GM21529 (cell line): ENCODE results near the gene OAS2.
"Not testable (repeated sequence)": the region's sequence is repeated elsewhere in the genome, so short reads cannot be mapped to it uniquely, and the experiment has no call there.

Experiments
- ATAC-seq: cut with Tn5 transposase; IDR thresholded peaks from one replicate; pipeline ENCODE4 v1.9.1; 2021; ENCODE audit not compliant: unreplicated experiment

The OAS2 gene

GRCh38 chr12:112979041-112979680 lies 842 bp downstream of the OAS2 start:
- ATAC-seq = peak; percentile 42

DNA sequence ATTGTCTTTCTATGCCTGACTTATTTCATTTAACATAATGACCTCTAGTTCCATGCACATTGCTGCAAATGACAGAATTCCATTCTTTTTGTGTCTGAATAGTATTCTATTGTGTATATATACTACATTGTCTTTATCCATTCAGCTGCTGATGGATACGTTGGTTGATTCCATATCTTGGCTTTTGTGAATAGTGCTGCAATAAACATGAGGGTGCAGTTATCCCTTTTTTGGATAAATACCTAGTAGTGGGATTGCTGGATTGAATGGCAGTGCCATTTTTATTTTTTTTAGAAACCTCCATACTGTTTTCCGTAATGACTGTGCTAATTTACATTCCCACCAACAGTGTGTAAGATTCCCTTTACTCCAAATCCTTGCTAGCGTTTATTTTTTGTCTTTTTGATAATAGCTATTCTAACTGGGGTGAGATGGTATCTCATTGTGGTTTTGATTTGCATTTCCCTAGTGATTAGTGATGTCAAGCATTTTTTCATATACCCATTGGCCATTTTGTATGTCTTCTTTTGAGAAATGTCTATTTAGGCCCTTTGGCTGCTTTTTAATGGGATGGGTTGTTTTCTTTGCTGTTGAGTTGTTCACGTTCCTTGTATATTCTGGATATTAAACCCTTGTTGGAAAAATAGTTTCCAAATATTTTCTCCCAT lies 2.3 kb downstream of the OAS2 start:
- no peak for ATAC-seq

GRCh38 chr12:112985642-112986290 lies 7.4 kb downstream of the OAS2 start:
- no peak for ATAC-seq

DNA sequence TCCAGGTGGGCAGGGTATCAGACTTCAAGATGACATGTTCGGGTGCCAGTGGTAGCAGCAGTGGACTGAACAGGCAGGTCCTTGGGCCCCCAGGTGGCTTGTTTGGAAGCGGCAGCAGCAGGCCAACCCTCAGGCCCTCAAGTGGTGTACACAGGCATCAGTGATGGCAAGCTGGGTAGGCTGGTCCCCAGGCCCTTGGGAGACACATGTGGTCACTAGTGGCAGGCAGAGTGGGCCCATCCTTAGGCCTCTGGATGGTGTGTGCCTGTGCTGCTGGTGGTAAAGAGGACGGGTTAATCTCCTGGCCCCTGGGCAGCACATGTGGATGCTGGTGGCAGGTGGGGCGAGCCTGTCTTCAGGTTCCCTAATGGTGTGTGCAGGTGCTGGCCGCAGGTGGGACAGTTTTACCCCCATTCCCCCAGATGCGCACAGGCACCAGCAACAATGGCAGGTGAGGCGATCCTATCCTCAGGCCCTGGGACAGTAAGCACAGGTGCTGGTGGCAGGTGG lies 8.0 kb downstream of the OAS2 start:
- no peak for ATAC-seq

DNA sequence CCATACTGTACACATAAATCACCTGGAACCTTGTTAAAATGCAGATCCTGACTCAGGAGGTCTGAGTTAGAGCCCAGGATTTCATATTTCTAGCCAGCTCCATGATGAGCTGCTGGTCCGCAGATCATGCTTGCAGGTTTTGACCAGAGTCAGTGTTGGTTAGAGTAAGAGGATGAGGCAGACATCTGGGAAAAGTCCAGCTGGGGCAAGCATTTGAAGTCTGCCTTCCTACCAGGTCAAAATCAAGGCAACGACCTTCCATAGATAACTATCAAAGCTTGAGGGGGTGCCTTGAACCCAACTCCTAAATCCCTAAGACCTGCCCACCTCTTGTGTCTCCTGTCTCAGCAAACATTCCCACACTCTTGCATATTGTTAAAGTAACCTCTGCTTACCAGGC lies 9.2 kb downstream of the OAS2 start:
- ATAC-seq = no peak

- ATAC-seq = no peak
Measured at GRCh38 chr12:112988224-112988623, 9.9 kb downstream of the OAS2 start.

- not testable (repeated sequence) for ATAC-seq
Measured at GRCh38 chr12:112988823-112989385, 10.6 kb downstream of the OAS2 start.

DNA sequence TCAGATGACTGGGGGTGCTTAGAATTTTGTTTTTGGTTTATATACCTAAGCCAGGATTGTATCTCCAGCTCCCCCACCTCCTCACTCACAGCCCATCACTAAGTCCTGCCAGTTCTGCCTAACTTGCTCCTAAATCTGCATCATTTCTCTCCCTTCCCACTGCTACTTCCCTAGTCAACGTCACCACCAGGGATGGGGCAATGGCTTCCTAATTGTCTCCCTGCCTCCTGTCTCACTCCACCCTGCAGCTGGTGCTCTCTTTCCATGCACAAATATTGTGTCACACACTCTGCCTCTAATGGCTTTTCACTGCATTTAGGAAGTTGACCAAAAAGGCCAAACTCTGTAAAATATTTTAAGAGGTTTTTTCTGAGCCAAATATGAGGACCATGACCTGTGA lies 11.5 kb downstream of the OAS2 start:
- no peak for ATAC-seq

DNA sequence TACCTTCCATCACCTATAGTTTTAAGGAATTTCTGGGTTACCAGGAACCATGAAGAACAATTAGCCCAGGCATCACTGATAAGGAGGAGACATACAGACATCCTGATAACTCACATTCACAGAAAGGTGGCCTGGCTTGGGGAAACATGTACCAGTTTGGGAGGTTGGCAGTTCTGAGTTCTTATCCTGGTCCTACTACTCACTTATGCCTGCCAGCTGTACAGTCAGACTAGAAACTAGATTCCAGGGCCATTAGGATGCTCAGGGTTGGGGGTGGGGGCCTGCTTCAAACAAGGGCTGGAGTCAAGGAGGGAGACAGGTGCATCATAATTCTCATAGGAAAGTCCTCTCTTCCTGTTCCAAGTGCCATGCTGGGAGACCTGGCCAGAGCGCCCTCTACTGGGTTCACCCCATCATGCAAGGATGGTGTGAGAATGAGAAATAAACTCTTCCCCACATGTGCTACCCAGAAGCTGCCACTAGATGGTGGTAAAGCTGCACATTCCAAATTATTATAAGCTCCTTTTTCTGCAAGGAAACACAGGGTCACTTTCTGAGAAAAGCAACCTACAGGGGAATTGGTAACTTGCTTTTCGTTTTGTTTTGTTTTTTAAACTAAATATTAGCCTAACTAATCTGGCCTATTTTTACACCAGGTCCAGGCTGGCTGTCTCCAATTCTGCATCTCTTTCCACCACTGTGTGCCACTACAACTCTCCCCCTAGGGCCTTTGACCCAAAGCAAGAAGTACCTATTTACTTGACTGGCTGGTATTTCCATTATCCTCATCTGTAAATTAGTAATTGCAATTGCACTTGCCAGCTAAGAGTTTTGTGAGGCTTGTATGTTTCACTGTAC lies 14.5 kb downstream of the OAS2 start:
- ATAC-seq = no peak

DNA sequence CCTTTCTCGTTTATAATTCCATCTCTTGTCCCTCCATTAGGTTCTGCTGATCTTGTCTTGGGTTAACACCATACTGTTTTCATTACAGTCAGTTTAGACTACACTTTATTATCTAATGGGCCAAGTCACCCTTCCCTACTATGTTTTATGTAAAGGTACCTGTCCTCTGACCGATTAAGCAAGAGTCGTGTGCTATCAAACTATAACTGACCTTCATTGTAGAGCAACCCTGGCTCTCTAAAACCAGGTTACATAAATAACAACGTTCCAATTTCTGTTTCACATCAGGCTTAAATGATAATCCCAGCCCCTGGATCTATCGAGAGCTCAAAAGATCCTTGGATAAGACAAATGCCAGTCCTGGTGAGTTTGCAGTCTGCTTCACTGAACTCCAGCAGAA lies 16.7 kb downstream of the OAS2 start:
- no peak for ATAC-seq

DNA sequence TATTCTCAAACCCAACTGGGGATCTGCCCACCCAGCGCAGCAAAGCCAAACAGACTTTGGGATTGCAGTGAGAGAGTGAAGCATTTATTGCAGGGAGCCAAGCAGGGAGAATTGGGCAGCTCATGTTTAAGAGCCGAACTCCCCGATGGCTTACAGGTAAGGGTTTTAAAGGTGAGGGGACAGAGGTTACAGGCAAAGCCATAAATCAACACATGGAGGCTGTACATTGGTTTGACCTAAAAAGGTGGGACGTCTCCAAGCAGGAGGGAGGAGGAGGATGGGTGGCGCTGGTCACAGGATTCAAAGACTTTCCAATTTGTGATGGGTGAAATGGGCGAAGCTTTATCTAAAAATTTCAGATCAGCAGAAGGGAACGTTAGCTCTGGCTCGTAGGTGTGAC lies 18.2 kb downstream of the OAS2 start:
- no peak for ATAC-seq

GRCh38 chr12:112997506-112997905 lies 19.2 kb downstream of the OAS2 start:
- ATAC-seq = no peak

DNA sequence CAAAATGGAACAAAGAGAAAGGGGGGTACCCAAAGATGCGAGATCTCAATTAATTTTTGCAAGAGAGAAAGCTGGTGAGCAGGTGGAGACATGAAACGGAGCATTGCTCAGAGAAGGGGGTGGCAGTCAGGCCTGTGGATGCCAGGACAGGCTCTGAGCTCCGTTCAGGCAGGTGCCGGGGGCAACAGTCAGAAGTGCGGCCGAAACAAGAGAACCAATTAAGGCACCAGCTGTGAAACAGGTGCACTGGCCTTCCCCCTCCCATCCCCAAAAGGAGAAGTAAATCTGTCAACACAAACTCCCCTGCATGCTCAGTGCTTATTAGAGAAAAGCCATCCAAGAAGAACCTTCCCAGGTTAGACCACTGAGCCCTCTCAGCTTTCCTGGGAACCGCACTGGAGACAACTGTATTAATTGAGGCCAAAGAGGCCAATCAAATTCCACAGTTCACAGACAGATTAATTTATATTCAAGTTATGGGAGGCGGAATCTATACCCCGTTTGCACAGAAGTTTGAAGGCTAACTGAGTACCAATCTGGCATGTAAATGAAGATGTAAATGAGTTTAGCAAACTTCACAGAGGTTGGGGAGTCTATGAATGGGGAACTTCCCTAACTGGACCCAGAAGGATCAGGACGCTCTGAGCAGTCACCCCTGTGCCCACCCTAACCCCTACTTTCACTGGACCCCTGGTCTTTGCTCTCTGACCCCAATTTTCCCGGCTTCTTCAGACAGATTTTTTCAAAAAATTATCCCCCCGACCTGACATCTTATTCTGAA lies 20.9 kb downstream of the OAS2 start:
- ATAC-seq = peak; percentile 92

- ATAC-seq = no peak
Measured at GRCh38 chr12:113000433-113000832, 22.1 kb downstream of the OAS2 start.

GRCh38 chr12:113002155-113002554 lies 23.8 kb downstream of the OAS2 start:
- ATAC-seq = no peak

DNA sequence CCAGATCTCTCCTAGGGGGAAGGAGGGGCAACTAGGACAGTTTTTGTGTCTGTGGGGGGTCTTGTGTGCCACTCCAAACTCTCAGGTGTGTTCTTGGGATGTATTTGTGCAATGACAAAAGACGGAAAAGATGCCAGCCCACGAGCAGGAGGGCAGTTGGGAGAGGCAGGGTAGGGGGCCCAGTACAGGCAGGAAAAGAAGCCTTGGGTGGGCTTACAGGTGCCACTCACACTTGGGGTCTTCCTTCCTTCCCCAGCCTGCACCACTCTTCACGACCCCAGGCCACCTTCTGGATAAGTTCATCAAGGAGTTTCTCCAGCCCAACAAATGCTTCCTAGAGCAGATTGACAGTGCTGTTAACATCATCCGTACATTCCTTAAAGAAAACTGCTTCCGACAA lies 24.4 kb downstream of the OAS2 start:
- no peak for ATAC-seq

DNA sequence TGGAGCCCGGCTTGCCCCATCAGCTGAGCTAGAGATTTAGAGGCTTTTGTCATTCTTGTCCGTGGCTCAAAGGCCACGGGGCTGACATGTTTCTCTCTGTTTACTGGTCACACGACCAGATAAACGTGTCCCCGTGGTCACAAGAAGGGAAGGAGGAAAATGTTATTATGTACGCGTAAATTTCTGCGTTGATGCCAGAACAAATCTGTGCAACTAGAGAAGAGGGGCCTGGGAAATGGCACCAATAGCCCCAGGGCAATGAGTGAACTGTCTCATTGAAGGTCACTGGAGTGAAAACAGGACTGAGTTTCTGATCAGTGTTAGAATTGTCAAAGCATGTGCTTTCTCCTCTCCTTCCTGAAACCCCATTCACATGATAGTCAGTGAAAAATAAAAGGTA lies 25.3 kb downstream of the OAS2 start:
- ATAC-seq = no peak

GRCh38 chr12:113005762-113006161 lies 27.4 kb downstream of the OAS2 start:
- no peak for ATAC-seq

GRCh38 chr12:113006206-113006605 lies 27.9 kb downstream of the OAS2 start:
- ATAC-seq = no peak

DNA sequence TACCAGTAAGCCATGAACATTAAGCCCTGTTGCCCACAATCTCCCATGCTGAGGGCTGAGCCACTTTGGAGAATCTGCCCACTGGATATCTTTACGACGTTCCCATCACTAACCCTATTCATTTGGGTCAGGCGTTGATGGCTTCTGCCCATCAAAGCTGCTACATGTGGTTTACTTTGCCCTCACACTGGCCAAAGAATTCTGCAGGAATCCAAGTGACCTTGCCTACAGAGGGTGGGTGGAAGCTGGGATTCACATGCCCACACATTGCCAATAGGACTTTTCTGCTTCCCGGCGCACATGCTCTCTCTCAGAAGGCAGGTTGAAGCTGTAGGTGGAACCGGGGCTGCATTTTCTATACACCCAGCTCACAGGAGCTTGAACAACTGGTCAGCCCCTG lies 28.3 kb downstream of the OAS2 start:
- ATAC-seq = no peak
